HEK293T (cell line): Measurements from ENCODE around the gene RETREG3.

ENCODE experiments used
- CTCF ChIA-PET: fragments of 350-600 bp; formaldehyde crosslinking; extraction: SDS; loops from one replicate; lab custom pipeline; 2021; ENCODE audit warnings: antibody characterized with exemption, inconsistent platforms; lab: Yijun Ruan, JAX
- POLR2A ChIA-PET: fragments of 350-600 bp; formaldehyde crosslinking; extraction: SDS; loops from one replicate; lab custom pipeline; 2020; ENCODE audit warnings: antibody characterized with exemption, inconsistent platforms; lab: Yijun Ruan, JAX
- DNase-seq: peaks from one replicate; pipeline ENCODE4 v3.0.0; 2012; ENCODE audit warnings: mixed read lengths; ENCODE audit errors: extremely low spot score
- ARNT ChIP-seq: fragments of 450-650 bp; IDR thresholded peaks from 2 replicates; pipeline ENCODE4 v1.6.1; 2017; ENCODE audit warnings: mild to moderate bottlenecking
- BHLHE40 ChIP-seq: fragments of 450-650 bp; IDR thresholded peaks from 2 replicates; pipeline ENCODE4 v1.6.1; 2016; ENCODE audit warnings: mild to moderate bottlenecking, moderate library complexity, borderline replicate concordance
- CTBP1 ChIP-seq: fragments of 450-650 bp; IDR thresholded peaks from 2 replicates; pipeline ENCODE4 v1.6.1; 2016; ENCODE audit warnings: borderline replicate concordance
- ELF4 ChIP-seq: fragments of 450-650 bp; IDR thresholded peaks from 2 replicates; pipeline ENCODE4 v1.6.1; 2017; ENCODE audit warnings: antibody characterized with exemption
- FOXA1 ChIP-seq: fragments of 450-650 bp; IDR thresholded peaks from 2 replicates; pipeline ENCODE4 v1.6.1; 2016; ENCODE audit warnings: mild to moderate bottlenecking
- FOXK2 ChIP-seq: fragments of 450-650 bp; IDR thresholded peaks from 2 replicates; pipeline ENCODE4 v1.6.1; 2016; ENCODE audit warnings: mild to moderate bottlenecking
- FOXM1 ChIP-seq: fragments of 450-650 bp; IDR thresholded peaks from 2 replicates; pipeline ENCODE4 v1.6.1; 2017; ENCODE audit warnings: mild to moderate bottlenecking, borderline replicate concordance
- HDGF ChIP-seq: fragments of 450-650 bp; IDR thresholded peaks from 2 replicates; pipeline ENCODE4 v1.6.1; 2017; ENCODE audit warnings: antibody characterized with exemption, borderline replicate concordance
- L3MBTL2 ChIP-seq: fragments of 450-650 bp; conservative IDR thresholded peaks from 2 replicates; pipeline ENCODE4 v1.6.1; 2016; ENCODE audit warnings: mild to moderate bottlenecking
- LEF1 ChIP-seq: fragments of 450-650 bp; IDR thresholded peaks from 2 replicates; pipeline ENCODE4 v1.6.1; 2017; ENCODE audit warnings: mild to moderate bottlenecking, borderline replicate concordance
- NFRKB ChIP-seq: fragments of 450-650 bp; IDR thresholded peaks from 2 replicates; pipeline ENCODE4 v1.6.1; 2016; ENCODE audit warnings: mild to moderate bottlenecking, moderate library complexity
- PKNOX1 ChIP-seq: fragments of 450-650 bp; IDR thresholded peaks from 2 replicates; pipeline ENCODE4 v1.6.1; 2016
- SP1 ChIP-seq: fragments of 450-650 bp; IDR thresholded peaks from 2 replicates; pipeline ENCODE4 v1.6.1; 2017
- SUZ12 ChIP-seq: fragments of 450-650 bp; IDR thresholded peaks from 2 replicates; pipeline ENCODE4 v1.6.1; 2016; ENCODE audit warnings: mild to moderate bottlenecking
- TARDBP ChIP-seq: fragments of 450-650 bp; IDR thresholded peaks from 2 replicates; pipeline ENCODE4 v1.6.1; 2016
- ZNF384 ChIP-seq: fragments of 450-650 bp; IDR thresholded peaks from 2 replicates; pipeline ENCODE4 v1.6.1; 2016

RETREG3 gene

GRCh38 chr17:42573095-42573494 lies 36.1 kb downstream of the RETREG3 start:
- CTCF ChIA-PET, result interaction anchor here (0.5 kb wide), 1 partner anchor 190 kb away, joined by 3 read pairs; no protein-coding TSS in a partner anchor
- TF ChIP-seq FOXM1 (no peak), PKNOX1 (no peak), FOXA1 (no peak), ELF4 (no peak), ZNF384 (no peak), BHLHE40 (no peak), ARNT (no peak), LEF1 (no peak), NFRKB (no peak), SUZ12 (no peak), HDGF (no peak), TARDBP (no peak), SP1 (no peak)
- POLR2A ChIA-PET, result interaction anchor here (1.1 to 2.2 kb wide), 4 partner anchors 18 to 392 kb away, joined by 3 to 8 read pairs (median 5); partner anchors contain the start of genes NAGLU, RETREG3 and TUBG1
- no peak for DNase-seq

- TF ChIP-seq ZNF384 (no peak), FOXM1 (no peak), L3MBTL2 (no peak), ELF4 (no peak), SUZ12 (no peak), NFRKB (no peak), SP1 (no peak), ARNT (no peak), LEF1 (no peak), HDGF (no peak), CTBP1 (no peak), TARDBP (no peak), FOXA1 (no peak), BHLHE40 (no peak), PKNOX1 (no peak), FOXK2 (no peak)
- DNase-seq, result no peak
- ChIA-PET POLR2A (interaction anchor here (1.2 to 2.7 kb wide), 5 partner anchors 17 to 112 kb away, joined by 3 to 13 read pairs (median 6); partner anchors contain the start of genes NAGLU, RETREG3 and TUBG1), CTCF (no interaction called here)
Measured at GRCh38 chr17:42571435-42572225, 37.5 kb downstream of the RETREG3 start.

GRCh38 chr17:42568341-42569111 lies 40.6 kb downstream of the RETREG3 start:
- no peak for TF ChIP-seq LEF1
- TF ChIP-seq BHLHE40, result no peak
- no peak for TF ChIP-seq L3MBTL2
- TF ChIP-seq FOXM1, result no peak
- no peak for TF ChIP-seq SP1
- no peak for TF ChIP-seq NFRKB
- no peak for TF ChIP-seq TARDBP
- TF ChIP-seq HDGF, result no peak
- TF ChIP-seq PKNOX1, result no peak
- TF ChIP-seq ZNF384, result no peak
- POLR2A ChIA-PET, result interaction anchor here (1.2 to 4.7 kb wide), 4 partner anchors 9 to 108 kb away, joined by 6 to 59 read pairs (median 11); partner anchors contain the start of genes NAGLU, PLEKHH3, PSMC3IP and RETREG3
- CTCF ChIA-PET, result interaction anchor here (1.9 kb wide), 1 partner anchor 10 kb away, joined by 8 read pairs; no protein-coding TSS in a partner anchor
- DNase-seq, result no peak

- POLR2A ChIA-PET, result interaction anchor here (0.7 to 4.7 kb wide), 13 partner anchors 10 to 547 kb away, joined by 3 to 59 read pairs (median 5); partner anchors contain the start of genes BECN1, NAGLU, NKIRAS2 and PLEKHH3
- CTCF ChIA-PET, result interaction anchor here (0.6 to 1.3 kb wide), 2 partner anchors 11 to 345 kb away, joined by 4 to 13 read pairs; partner anchors contain the start of gene PSMC3IP
- peak; percentile 99 for DNase-seq
- TF ChIP-seq FOXM1 (no peak), ARNT (0 out of 2 replicates have a peak, but pooled peaks have one; percentile 37), L3MBTL2 (peak; percentile 56), SUZ12 (no peak), CTBP1 (no peak)
Measured at GRCh38 chr17:42566883-42567573, 42.1 kb downstream of the RETREG3 start, which contains the start of gene MLX. TSS of gene MLX (plus strand) at chr17:42567100. CDS start at chr17:42567125, 25 bp downstream.
